AG04449 (cell line): Measurements from ENCODE around the gene FRMD4A.

Experiments
- CTCF ChIA-PET: fragments of 350-600 bp; formaldehyde crosslinking; extraction: SDS; loops from one replicate; lab custom pipeline; 2021; ENCODE audit warnings: antibody characterized with exemption; lab: Yijun Ruan, JAX
- POLR2A ChIA-PET: fragments of 400-600, 350-600 bp; formaldehyde crosslinking; extraction: SDS; loops from one replicate; lab custom pipeline; 2020; ENCODE audit warnings: antibody characterized with exemption, inconsistent platforms; lab: Yijun Ruan, JAX
- DNase-seq: peaks from one replicate; pipeline ENCODE4 v3.0.0-alpha.2; 2010; ENCODE audit warnings: low read depth, low spot score
- H3K4me3 ChIP-seq: 2 replicates; pipeline ENCODE4 v1.5.1; 2011; ENCODE audit warnings: low read depth, mild to moderate bottlenecking, control low read depth, low read length
- TF ChIP-seq, protein P1 (sequence below): IDR thresholded peaks from one replicate; pipeline ENCODE4 v1.5.1; 2011; ENCODE audit warnings: mild to moderate bottlenecking, moderate library complexity, low read length, control low read depth, inconsistent platforms; ENCODE audit not compliant: insufficient read depth; ENCODE audit errors: missing control alignments

The FRMD4A gene

DNA sequence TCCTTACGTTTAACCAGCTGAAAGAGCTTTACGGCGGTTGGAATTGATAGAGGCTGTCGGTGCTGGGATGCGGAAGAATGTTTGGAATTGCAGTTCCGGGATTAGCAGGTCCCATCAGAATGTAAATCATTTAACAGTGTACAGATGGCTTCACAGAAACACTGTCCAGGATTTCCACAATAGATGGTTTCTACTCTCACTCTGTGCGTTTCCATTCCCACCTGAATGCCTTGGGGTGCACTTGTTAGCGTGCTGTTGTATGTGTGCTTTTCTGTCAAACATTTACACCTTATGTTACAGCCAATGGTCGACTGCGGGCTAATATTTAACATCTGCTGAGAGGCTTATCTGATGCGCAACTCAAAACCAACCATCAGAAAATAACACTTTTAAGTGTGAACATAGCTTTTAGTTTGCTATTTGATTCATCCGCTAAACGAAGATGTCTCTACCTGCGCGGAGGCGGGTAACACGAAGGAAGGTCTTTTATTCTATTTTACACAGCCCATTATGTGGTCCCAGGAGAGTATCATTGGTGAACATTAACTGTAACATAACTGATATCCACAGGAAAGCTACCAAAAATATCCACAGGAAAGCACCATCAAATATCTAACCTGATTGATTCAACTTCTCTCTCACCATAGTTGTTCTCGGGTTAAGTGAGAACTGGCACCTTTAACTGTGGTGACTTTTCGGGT, 564.9 kb downstream of the FRMD4A start:
- ChIA-PET POLR2A (no interaction called here), CTCF (interaction anchor here (0.9 to 1.5 kb wide), 2 partner anchors 106 to 152 kb away, joined by 3 to 8 read pairs; no protein-coding TSS in a partner anchor)
- TF ChIP-seq, protein P1, sequence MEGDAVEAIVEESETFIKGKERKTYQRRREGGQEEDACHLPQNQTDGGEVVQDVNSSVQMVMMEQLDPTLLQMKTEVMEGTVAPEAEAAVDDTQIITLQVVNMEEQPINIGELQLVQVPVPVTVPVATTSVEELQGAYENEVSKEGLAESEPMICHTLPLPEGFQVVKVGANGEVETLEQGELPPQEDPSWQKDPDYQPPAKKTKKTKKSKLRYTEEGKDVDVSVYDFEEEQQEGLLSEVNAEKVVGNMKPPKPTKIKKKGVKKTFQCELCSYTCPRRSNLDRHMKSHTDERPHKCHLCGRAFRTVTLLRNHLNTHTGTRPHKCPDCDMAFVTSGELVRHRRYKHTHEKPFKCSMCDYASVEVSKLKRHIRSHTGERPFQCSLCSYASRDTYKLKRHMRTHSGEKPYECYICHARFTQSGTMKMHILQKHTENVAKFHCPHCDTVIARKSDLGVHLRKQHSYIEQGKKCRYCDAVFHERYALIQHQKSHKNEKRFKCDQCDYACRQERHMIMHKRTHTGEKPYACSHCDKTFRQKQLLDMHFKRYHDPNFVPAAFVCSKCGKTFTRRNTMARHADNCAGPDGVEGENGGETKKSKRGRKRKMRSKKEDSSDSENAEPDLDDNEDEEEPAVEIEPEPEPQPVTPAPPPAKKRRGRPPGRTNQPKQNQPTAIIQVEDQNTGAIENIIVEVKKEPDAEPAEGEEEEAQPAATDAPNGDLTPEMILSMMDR = no peak
- no peak overlapping the region for H3K4me3 ChIP-seq
- no peak for DNase-seq

DNA sequence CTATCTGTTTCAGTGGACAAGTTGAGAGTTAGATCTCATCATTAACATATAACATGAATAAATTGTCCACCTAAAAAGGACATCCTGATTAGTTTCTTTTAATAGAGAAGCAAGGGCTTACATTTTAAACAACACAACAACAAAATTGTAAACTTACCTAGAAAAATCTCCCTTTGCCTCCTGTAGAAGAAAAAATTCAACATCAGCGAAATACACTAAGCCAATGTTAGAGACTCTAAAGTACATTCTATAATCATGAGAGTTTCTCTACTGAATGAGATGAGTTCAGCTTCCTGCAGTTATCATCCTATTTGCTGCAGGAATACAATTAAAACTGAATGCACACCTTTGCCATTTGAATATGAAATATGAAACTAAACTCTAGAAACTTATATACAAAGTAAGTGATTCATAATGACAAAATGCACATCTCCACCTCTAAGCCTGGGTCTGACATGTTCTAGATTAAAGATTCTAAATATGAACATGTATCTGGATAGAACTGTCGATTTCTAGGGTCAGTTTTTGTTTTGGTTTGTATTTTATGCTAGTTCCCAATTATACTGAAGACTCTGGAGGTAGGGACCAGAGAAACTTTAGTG, 569.1 kb downstream of the FRMD4A start:
- DNase-seq = no peak
- CTCF ChIA-PET = interaction anchor here (1.0 to 1.4 kb wide), 2 partner anchors 12 to 102 kb away, joined by 3 to 5 read pairs; no protein-coding TSS in a partner anchor
- POLR2A ChIA-PET = no interaction called here
- H3K4me3 ChIP-seq = no peak overlapping the region
- TF ChIP-seq, protein P1 = no peak

DNA sequence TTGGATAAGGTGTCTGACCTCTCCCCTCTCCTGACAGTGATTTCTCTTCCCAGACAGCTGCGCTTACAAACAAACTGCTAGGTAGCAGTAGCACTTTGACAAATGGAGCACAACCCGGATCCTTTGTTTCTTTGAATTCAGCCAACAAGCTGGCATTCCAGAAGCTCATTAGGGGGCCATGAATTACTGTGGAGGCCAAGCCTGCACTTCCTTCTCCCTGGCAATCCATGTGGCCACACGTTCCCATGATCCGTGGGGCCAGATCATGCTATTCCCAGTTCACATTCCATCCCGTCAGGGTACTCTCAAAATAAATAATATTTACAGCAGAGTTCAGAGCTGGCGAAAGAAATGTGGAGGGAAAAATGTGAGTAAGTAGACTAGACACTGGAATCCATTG, 571.6 kb downstream of the FRMD4A start:
- peak; percentile 29 for DNase-seq
- ChIA-PET POLR2A (interaction anchor here (1.3 kb wide), 1 partner anchor 12 kb away, joined by 6 read pairs; no protein-coding TSS in a partner anchor), CTCF (interaction anchor here (0.8 to 1.4 kb wide), 5 partner anchors 11 to 99 kb away, joined by 3 to 4 read pairs (median 3); no protein-coding TSS in a partner anchor)
- H3K4me3 ChIP-seq = no peak overlapping the region
- TF ChIP-seq, protein P1 = no peak

DNA sequence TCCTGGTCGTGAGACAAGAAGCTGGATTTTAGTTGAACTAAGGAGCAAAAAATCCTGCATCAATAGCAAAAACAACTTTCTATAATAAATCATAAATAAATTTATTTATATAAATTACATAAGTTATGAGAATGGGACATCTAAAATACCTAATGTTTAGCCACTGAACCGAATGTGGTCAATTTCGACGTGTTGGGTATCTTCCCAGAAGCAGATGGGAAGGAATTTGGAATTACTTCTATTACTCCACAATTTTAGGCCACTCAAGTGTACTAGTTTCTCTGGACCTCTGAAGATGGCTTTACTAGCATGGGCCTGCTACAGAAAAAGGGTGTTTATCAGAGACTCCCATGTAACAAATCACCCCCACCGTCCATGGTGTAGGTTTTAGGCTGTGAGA, 572.0 kb downstream of the FRMD4A start:
- TF ChIP-seq, protein P1 = no peak
- no peak overlapping the region for H3K4me3 ChIP-seq
- DNase-seq = no peak
- CTCF ChIA-PET = interaction anchor here (1.0 to 1.6 kb wide), 4 partner anchors 11 to 82 kb away, joined by 3 to 4 read pairs (median 3); no protein-coding TSS in a partner anchor
- POLR2A ChIA-PET = interaction anchor here (1.3 kb wide), 1 partner anchor 12 kb away, joined by 6 read pairs; no protein-coding TSS in a partner anchor

DNA sequence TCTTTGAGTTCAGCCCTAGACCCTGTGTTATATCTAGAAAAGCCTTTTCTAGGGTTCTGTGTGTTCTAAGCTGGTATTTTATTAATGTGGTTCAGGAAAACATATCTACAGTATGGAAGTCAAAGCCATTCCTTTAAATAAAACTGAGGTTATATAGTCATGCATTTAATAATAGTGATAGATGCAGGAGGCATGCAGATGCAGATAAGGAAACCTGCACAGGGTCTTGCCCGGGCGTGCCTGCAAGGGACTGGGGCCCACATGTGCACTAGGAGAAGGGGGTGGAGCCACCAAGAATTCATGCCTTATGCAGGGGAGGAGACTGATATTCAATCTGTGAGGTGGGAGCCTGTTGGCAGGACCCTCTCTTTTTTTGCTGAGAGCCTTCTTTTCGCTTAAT, 572.4 kb downstream of the FRMD4A start:
- TF ChIP-seq, protein P1 = no peak
- peak; percentile 33 for DNase-seq
- ChIA-PET CTCF (interaction anchor here (1.2 to 1.6 kb wide), 3 partner anchors 18 to 81 kb away, joined by 3 to 4 read pairs (median 3); no protein-coding TSS in a partner anchor), POLR2A (no interaction called here)
- no peak overlapping the region for H3K4me3 ChIP-seq

DNA sequence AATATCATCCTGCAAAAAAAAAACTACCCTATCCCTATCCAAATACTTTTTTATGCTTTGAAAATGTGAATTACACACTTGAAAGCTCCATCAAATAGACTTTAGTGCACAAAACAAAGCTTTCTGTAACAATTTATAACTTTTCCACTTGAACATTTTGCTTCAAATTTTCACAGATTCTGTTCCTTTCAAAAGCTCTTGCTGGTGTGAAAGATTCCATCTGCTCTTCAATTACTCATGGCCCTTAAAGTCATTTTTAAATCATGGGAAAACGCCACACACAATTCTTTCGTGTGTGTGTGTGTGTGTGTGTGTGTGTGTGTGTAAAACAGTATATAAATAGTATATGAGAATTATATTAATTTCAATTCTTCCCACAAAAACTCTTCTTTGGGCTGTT, 576.4 kb downstream of the FRMD4A start:
- TF ChIP-seq, protein P1 = no peak
- H3K4me3 ChIP-seq = no peak overlapping the region
- no peak for DNase-seq
- ChIA-PET POLR2A (no interaction called here), CTCF (no interaction called here)
